HCT116 (cell line): ENCODE measurements around the gene NUDT14. TPM values are rescaled to one million over a fixed set of nuclear protein-coding genes. Genes with fewer than 3 reads are reported as not detected.

Experiments
- ATAC-seq: fragments of 200-7000 bp; cut with Tn5 transposase; 2 replicates; pipeline ENCODE4 v1.9.1; 2020; ENCODE audit warnings: mild to moderate bottlenecking, moderate library complexity
- BruUV-seq: library from RNA; stranded (reverse); fragments of 400-500 nt; replicated peaks from 2 replicates; lab custom pipeline; 2021; lab: Mats Ljungman, UMichigan
- CTCF ChIA-PET: fragments of 300-600 bp; sonication (Branson Sonifier 250); formaldehyde crosslinking; loops from one replicate; lab custom pipeline; 2021; ENCODE audit warnings: antibody characterized with exemption; lab: Charles Lee
- POLR2A ChIA-PET: fragments of 300-600, 350-600 bp; sonication (Branson Sonifier 250); formaldehyde crosslinking; loops from one replicate; lab custom pipeline; 2021; ENCODE audit warnings: antibody characterized with exemption; lab: Charles Lee
- RAD21 ChIA-PET, 2 experiments: fragments of 300-600 bp; sonication (Branson Sonifier 250); formaldehyde crosslinking; loops; one replicate each; lab custom pipeline; 2023; ENCODE audit warnings: low total read pairs in 2 of 2; ENCODE audit not compliant: uncharacterized antibody in 2 of 2, unreplicated experiment in 2 of 2, low non-redundant PET in 1 of 2; lab: Charles Lee
- DNase-seq: peaks from one replicate; pipeline ENCODE4 v3.0.0-alpha.2; 2010; ENCODE audit warnings: low read depth, low spot score
- H2AFZ ChIP-seq: fragments of 200-600 bp; shearing (Covaris generic), sonication (generic); 2 replicates; pipeline ENCODE4 v1.6.1; 2017; ENCODE audit warnings: low read depth, mixed run types, mixed read lengths, antibody characterized with exemption, low read length; ENCODE audit not compliant: poor library complexity, severe bottlenecking
- H3K27ac ChIP-seq: 2 replicates; pipeline ENCODE4 v1.5.1; 2012; ENCODE audit warnings: low read depth, low read length
- H3K27me3 ChIP-seq: fragments of 200-600 bp; sonication (generic); 2 replicates; pipeline ENCODE4 v1.6.1; 2016; ENCODE audit warnings: mixed run types, low read length, mixed read lengths; ENCODE audit not compliant: insufficient read depth
- H3K36me3 ChIP-seq, 2 experiments: fragments of 200-500 bp in 1 of 2; fragments of 200-600 bp in 1 of 2; sonication (Bioruptor generic) in 1 of 2; sonication (generic) in 1 of 2; 2 replicates each; pipeline versions ENCODE4 v1.5.1 to v1.6.1; 2014 to 2016; ENCODE audit warnings: low read length in 2 of 2, inconsistent platforms in 1 of 2, mixed read lengths in 1 of 2, mixed run types in 1 of 2; ENCODE audit not compliant: insufficient read depth in 2 of 2, control insufficient read depth in 1 of 2
- H3K4me1 ChIP-seq, 2 experiments: fragments of 200-600 bp in 1 of 2; sonication (generic) in 1 of 2; 2 replicates each; pipeline versions ENCODE4 v1.5.1 to v1.6.1; 2012 to 2017; ENCODE audit warnings: low read length in 2 of 2, inconsistent platforms in 1 of 2, mild to moderate bottlenecking in 1 of 2, mixed read lengths in 1 of 2, mixed run types in 1 of 2, moderate library complexity in 1 of 2; ENCODE audit not compliant: insufficient read depth in 2 of 2, control insufficient read depth in 1 of 2
- H3K4me2 ChIP-seq: fragments of 200-600 bp; sonication (generic); 2 replicates; pipeline ENCODE4 v1.6.1; 2017; ENCODE audit warnings: mixed run types, low read length, mixed read lengths
- H3K4me3 ChIP-seq, 2 experiments: fragments of 200-600 bp in 1 of 2; sonication (generic) in 1 of 2; replicated peaks in 1 of 2; 2 replicates each; pipeline ENCODE4 v1.5.1; 2011 to 2016; ENCODE audit warnings: low read length in 2 of 2, control low read depth in 1 of 2, low read depth in 1 of 2, mild to moderate bottlenecking in 1 of 2, mixed read lengths in 1 of 2, mixed run types in 1 of 2
- H3K79me2 ChIP-seq: fragments of 200-600 bp; sonication (generic); 2 replicates; pipeline ENCODE4 v1.6.1; 2017; ENCODE audit warnings: mild to moderate bottlenecking, mixed run types, low read length, moderate library complexity, mixed read lengths; ENCODE audit not compliant: insufficient read depth
- H3K9ac ChIP-seq: fragments of 200-600 bp; sonication (generic); 2 replicates; pipeline ENCODE4 v1.6.1; 2016; ENCODE audit warnings: low read length, mixed read lengths
- H3K9me2 ChIP-seq: fragments of 200-600 bp; sonication (generic), shearing (Covaris generic); 2 replicates; pipeline ENCODE4 v1.6.1; 2017; ENCODE audit warnings: mixed run types, mild to moderate bottlenecking, moderate library complexity; ENCODE audit not compliant: insufficient read depth
- H3K9me3 ChIP-seq, 2 experiments: fragments of 200-500 bp in 1 of 2; fragments of 200-600 bp in 1 of 2; sonication (Bioruptor generic) in 1 of 2; sonication (generic) in 1 of 2; 2 replicates each; pipeline ENCODE4 v1.6.1; 2014 to 2017; ENCODE audit warnings: low read length in 2 of 2, mixed read lengths in 2 of 2, inconsistent platforms in 1 of 2, low read depth in 1 of 2, mild to moderate bottlenecking in 1 of 2, mixed run types in 1 of 2, moderate library complexity in 1 of 2; ENCODE audit not compliant: control insufficient read depth in 1 of 2, insufficient read depth in 1 of 2
- H4K20me1 ChIP-seq: fragments of 200-600 bp; sonication (generic), shearing (Covaris generic); 2 replicates; pipeline ENCODE4 v1.6.1; 2017; ENCODE audit warnings: mixed run types, mild to moderate bottlenecking, moderate library complexity; ENCODE audit not compliant: insufficient read depth
- CBX3 ChIP-seq: IDR thresholded peaks from 2 replicates; pipeline ENCODE4 v1.6.1; 2012; ENCODE audit warnings: low read depth
- EGR1 ChIP-seq: IDR thresholded peaks from 2 replicates; pipeline ENCODE4 v1.6.1; 2012; ENCODE audit warnings: low read depth
- POLR2A ChIP-seq: IDR thresholded peaks from 2 replicates; pipeline ENCODE4 v1.7.0; 2011; ENCODE audit warnings: borderline replicate concordance; ENCODE audit not compliant: insufficient read depth, insufficient read length; ENCODE audit errors: extremely low read depth
- POLR2AphosphoS5 ChIP-seq: IDR thresholded peaks from 2 replicates; pipeline ENCODE4 v1.6.1; 2011; ENCODE audit warnings: mild to moderate bottlenecking, low read depth, low read length, moderate library complexity
- RAD21 ChIP-seq: IDR thresholded peaks from 2 replicates; pipeline ENCODE4 v1.6.1; 2012; ENCODE audit warnings: low read depth, mild to moderate bottlenecking
- SRF ChIP-seq: IDR thresholded peaks from 2 replicates; pipeline ENCODE4 v1.6.1; 2012; ENCODE audit warnings: low read depth
- TCF7L2 ChIP-seq: IDR thresholded peaks from 2 replicates; pipeline ENCODE4 v1.7.0; 2011; ENCODE audit warnings: borderline replicate concordance, inconsistent platforms; ENCODE audit not compliant: insufficient read depth, insufficient read length; ENCODE audit errors: extremely low read depth
- ZFX ChIP-seq: fragments of 450-650 bp; IDR thresholded peaks from 2 replicates; pipeline ENCODE4 v1.6.1; 2017
- intact Hi-C: fragments of 100-400 bp; cut with micrococcal nuclease; formaldehyde crosslinking; loops from 2 replicates; pipeline ENCODE4 v1.10.0; 2022
- total RNA-seq: library from RNA; stranded (reverse); gene quantifications from one replicate; pipeline ENCODE4 v1.2.1, GENCODE V29; 2021; ENCODE audit not compliant: unreplicated experiment
- TF ChIP-seq, protein P1 (sequence below): IDR thresholded peaks from 2 replicates; pipeline ENCODE4 v1.6.1; 2012
- TF ChIP-seq, protein P2 (sequence below): IDR thresholded peaks from 2 replicates; pipeline ENCODE4 v1.6.1; 2012

NUDT14 gene
- total RNA-seq, 1 experiment from 2014 or later, result 56.1 TPM

DNA sequence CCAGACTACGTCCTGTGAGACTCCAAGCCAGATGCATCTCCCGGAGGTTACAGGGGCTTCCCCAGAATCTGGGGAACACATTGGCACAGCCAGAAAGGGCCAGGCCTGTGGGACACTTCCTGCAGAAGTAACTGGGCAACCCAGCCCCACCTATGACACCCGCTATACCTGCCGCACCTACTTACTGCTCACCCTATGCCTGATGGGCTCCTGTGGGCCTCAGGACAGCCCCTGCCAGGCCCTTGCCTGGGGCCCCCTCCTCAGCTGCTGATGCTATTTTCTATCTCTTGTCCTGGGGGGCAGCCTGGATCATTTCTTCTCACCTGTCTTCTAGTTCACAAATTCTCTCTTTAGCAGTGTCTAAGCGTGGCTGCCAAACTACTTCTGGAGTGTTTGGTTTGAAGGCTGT, 41.3 kb downstream of the NUDT14 start:
- Histone ChIP-seq H3K27me3 (no peaks in the 10 kb centered on the region), H3K4me3 (no peak overlapping the region), H3K27ac (no peak overlapping the region), H3K9ac (no peak overlapping the region), H3K9me3 (no peaks in the 10 kb centered on the region), H3K4me1 (no peaks in the 10 kb centered on the region), H4K20me1 (no peaks in the 10 kb centered on the region), H3K36me3 (peaks cover 2 to 25% of the 10 kb centered on the region in 2 experiments; a peak in 2 of 4 replicates), H2AFZ (no peak overlapping the region), H3K9me2 (no peaks in the 10 kb centered on the region), H3K4me2 (no peak overlapping the region), H3K79me2 (no peaks in the 10 kb centered on the region)
- intact Hi-C loops, result no loop called here
- TF ChIP-seq SRF (no peak), CBX3 (peak; percentile 15; the same call in 1 of the 2 replicates), RAD21 (no peak), ZFX (no peak)
- TF ChIP-seq, protein P1, sequence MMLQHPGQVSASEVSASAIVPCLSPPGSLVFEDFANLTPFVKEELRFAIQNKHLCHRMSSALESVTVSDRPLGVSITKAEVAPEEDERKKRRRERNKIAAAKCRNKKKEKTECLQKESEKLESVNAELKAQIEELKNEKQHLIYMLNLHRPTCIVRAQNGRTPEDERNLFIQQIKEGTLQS, result no peak
- CTCF ChIA-PET, result no interaction called here
- RAD21 ChIA-PET, result no interaction called here
- BruUV-seq, result no TSS peak
- ATAC-seq (no peak; the same call in 1 of the 2 replicates), DNase-seq (no peak)
- POLR2A ChIA-PET, result no interaction called here

DNA sequence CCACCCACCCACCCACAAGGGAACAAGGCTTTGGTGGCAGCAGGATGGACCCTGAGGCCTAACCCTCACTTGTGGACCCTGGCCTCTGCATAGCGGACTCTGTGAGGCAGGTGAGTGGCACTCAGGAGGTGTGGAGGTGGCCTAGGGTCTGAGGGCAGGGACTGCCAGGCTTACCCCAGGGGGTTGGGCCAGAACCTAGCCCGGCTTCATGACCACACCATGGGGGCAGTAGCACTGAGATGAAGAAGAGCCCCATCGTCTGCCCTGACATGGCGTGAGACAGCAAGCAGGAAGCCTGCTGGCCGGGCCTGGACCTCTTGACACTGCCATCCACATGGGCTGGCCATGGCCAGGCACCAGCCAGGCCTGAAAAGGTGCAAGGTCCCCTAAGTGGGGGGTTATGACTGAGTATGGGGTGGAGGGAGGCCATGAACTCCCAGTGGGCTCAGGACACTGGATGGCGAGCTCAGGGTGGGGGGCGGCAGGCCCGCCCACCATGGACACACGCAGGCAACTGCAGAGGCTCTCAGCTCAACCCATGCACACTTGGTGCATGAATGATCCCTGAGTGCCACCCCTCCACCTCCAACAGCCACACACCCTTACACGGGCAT, 41.8 kb downstream of the NUDT14 start:
- DNase-seq, result no peak
- POLR2A ChIA-PET, result interaction anchor here (1.2 kb wide), 1 partner anchor 26 kb away, joined by 3 read pairs; no protein-coding TSS in a partner anchor
- CTCF ChIA-PET, result no interaction called here
- Histone ChIP-seq H3K27ac (no peak overlapping the region), H3K4me3 (no peak overlapping the region), H2AFZ (no peak overlapping the region), H3K79me2 (no peaks in the 10 kb centered on the region), H3K4me2 (no peak overlapping the region), H3K9ac (no peak overlapping the region), H3K4me1 (no peaks in the 10 kb centered on the region), H3K36me3 (peaks cover 2 to 25% of the 10 kb centered on the region in 2 experiments; a peak in 2 of 4 replicates), H3K9me3 (no peaks in the 10 kb centered on the region), H3K27me3 (no peaks in the 10 kb centered on the region), H4K20me1 (no peaks in the 10 kb centered on the region), H3K9me2 (no peaks in the 10 kb centered on the region)
- no peak; the same call in 1 of the 2 replicates for ATAC-seq
- no peak for TF ChIP-seq EGR1
- TF ChIP-seq RAD21, result no peak
- TF ChIP-seq, protein P2, sequence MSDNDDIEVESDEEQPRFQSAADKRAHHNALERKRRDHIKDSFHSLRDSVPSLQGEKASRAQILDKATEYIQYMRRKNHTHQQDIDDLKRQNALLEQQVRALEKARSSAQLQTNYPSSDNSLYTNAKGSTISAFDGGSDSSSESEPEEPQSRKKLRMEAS, result no peak
- TF ChIP-seq POLR2AphosphoS5, result no peak
- TF ChIP-seq POLR2A, result no peak
- TF ChIP-seq TCF7L2, result no peak
- intact Hi-C loops, result no loop called here
- no TSS peak for BruUV-seq
- RAD21 ChIA-PET, result no interaction called here
